HEK293 (cell line): ENCODE data around the gene STOML3.

Experiments
- CTCF ChIA-PET: fragments of 350-600 bp; formaldehyde crosslinking; extraction: SDS; loops from one replicate; lab custom pipeline; 2021; ENCODE audit warnings: antibody characterized with exemption; lab: Yijun Ruan, JAX
- POLR2A ChIA-PET: fragments of 300-600 bp; formaldehyde crosslinking; extraction: SDS; loops from one replicate; lab custom pipeline; 2020; ENCODE audit warnings: antibody characterized with exemption, inconsistent platforms; lab: Yijun Ruan, JAX
- H3K27ac ChIP-seq: fragments of 200-500 bp; sonication (Bioruptor generic); 2 replicates; pipeline ENCODE4 v1.5.1; 2014; ENCODE audit warnings: low read depth, low read length, control low read depth, inconsistent platforms; ENCODE audit errors: extremely low read depth
- H3K36me3 ChIP-seq, 2 experiments: fragments of 200-500 bp in 1 of 2; sonication (Bioruptor generic) in 1 of 2; 1 replicate in 1 of 2; 2 replicates in 1 of 2; pipeline ENCODE4 v1.5.1; 2014 to 2017; ENCODE audit warnings: inconsistent platforms in 2 of 2, low read length in 2 of 2; ENCODE audit not compliant: control insufficient read depth in 2 of 2, insufficient read depth in 1 of 2
- H3K4me1 ChIP-seq: fragments of 200-500 bp; sonication (Bioruptor generic); 2 replicates; pipeline ENCODE4 v1.5.1; 2014; ENCODE audit warnings: mild to moderate bottlenecking, low read length, inconsistent platforms; ENCODE audit not compliant: control insufficient read depth, insufficient read depth
- H3K4me3 ChIP-seq: 2 replicates; pipeline ENCODE4 v1.5.1; 2011; ENCODE audit warnings: low read depth, mild to moderate bottlenecking, control low read depth, low read length, moderate library complexity
- H3K9me3 ChIP-seq: fragments of 200-500 bp; sonication (Bioruptor generic); 2 replicates; pipeline ENCODE4 v1.5.1; 2014; ENCODE audit warnings: low read depth, low read length, inconsistent platforms; ENCODE audit not compliant: control insufficient read depth, insufficient read depth
- KLF9 ChIP-seq: fragments of 450-650 bp; formaldehyde crosslinking; IDR thresholded peaks from 2 replicates; pipeline ENCODE4 v1.5.1; 2016; ENCODE audit warnings: missing biosample characterization, missing genetic modification characterization, low read depth
- MEIS1 ChIP-seq: sonication (generic); formaldehyde crosslinking; IDR thresholded peaks from 2 replicates; pipeline ENCODE4 v1.8.1; 2022; ENCODE audit warnings: missing genetic modification reagents, mild to moderate bottlenecking, borderline replicate concordance
- PBX3 ChIP-seq: sonication (generic); formaldehyde crosslinking; IDR thresholded peaks from 2 replicates; pipeline ENCODE4 v1.8.1; 2022; ENCODE audit warnings: mild to moderate bottlenecking, moderate library complexity, missing genetic modification reagents
- SETDB1 ChIP-seq: IDR thresholded peaks from one replicate; pipeline ENCODE4 v1.6.1; 2017; ENCODE audit warnings: mild to moderate bottlenecking, low read length, moderate library complexity, mixed read lengths; ENCODE audit not compliant: insufficient read length
- SP3 ChIP-seq: fragments of 450-650 bp; formaldehyde crosslinking; IDR thresholded peaks from 2 replicates; pipeline ENCODE4 v1.5.1; 2016; ENCODE audit warnings: missing biosample characterization, missing genetic modification characterization
- WT1 ChIP-seq: fragments of 450-650 bp; formaldehyde crosslinking; IDR thresholded peaks from 2 replicates; pipeline ENCODE4 v1.5.1; 2016; ENCODE audit warnings: missing biosample characterization, missing genetic modification characterization
- YY1 ChIP-seq: fragments of 450-650 bp; formaldehyde crosslinking; IDR thresholded peaks from 2 replicates; pipeline ENCODE4 v1.5.1; 2018; ENCODE audit warnings: missing biosample characterization, missing genetic modification characterization
- ZFP3 ChIP-seq: fragments of 450-650 bp; formaldehyde crosslinking; IDR thresholded peaks from 2 replicates; pipeline ENCODE4 v1.5.1; 2016; ENCODE audit warnings: low read depth, missing biosample characterization, missing genetic modification characterization
- ZNF148 ChIP-seq: fragments of 450-650 bp; formaldehyde crosslinking; IDR thresholded peaks from 2 replicates; pipeline ENCODE4 v1.5.0; 2017; ENCODE audit warnings: missing biosample characterization, missing genetic modification characterization, borderline replicate concordance
- ZNF350 ChIP-seq: fragments of 450-650 bp; formaldehyde crosslinking; IDR thresholded peaks from 2 replicates; pipeline ENCODE4 v1.5.0; 2017; ENCODE audit warnings: missing biosample characterization, mild to moderate bottlenecking, missing genetic modification characterization
- ZNF37A ChIP-seq: fragments of 450-650 bp; IDR thresholded peaks from 2 replicates; pipeline ENCODE4 v1.5.1; 2018; ENCODE audit warnings: missing biosample characterization, missing genetic modification characterization
- ZNF391 ChIP-seq: fragments of 450-650 bp; formaldehyde crosslinking; IDR thresholded peaks from 2 replicates; pipeline ENCODE4 v1.5.1; 2016; ENCODE audit warnings: low read depth, missing biosample characterization, missing genetic modification characterization, borderline replicate concordance
- ZNF416 ChIP-seq: fragments of 450-650 bp; formaldehyde crosslinking; IDR thresholded peaks from 2 replicates; pipeline ENCODE4 v1.5.1; 2016; ENCODE audit warnings: missing biosample characterization, missing genetic modification characterization
- ZNF488 ChIP-seq: fragments of 450-650 bp; formaldehyde crosslinking; IDR thresholded peaks from 2 replicates; pipeline ENCODE4 v1.5.1; 2016; ENCODE audit warnings: missing biosample characterization, missing genetic modification characterization
- ZNF513 ChIP-seq: fragments of 450-650 bp; IDR thresholded peaks from 2 replicates; pipeline ENCODE4 v1.5.1; 2018; ENCODE audit warnings: missing biosample characterization, missing genetic modification characterization
- ZNF521 ChIP-seq: fragments of 450-650 bp; formaldehyde crosslinking; IDR thresholded peaks from 2 replicates; pipeline ENCODE4 v1.5.1; 2017; ENCODE audit warnings: missing biosample characterization, mild to moderate bottlenecking, missing genetic modification characterization
- ZNF629 ChIP-seq: fragments of 450-650 bp; formaldehyde crosslinking; IDR thresholded peaks from 2 replicates; pipeline ENCODE4 v1.5.1; 2017; ENCODE audit warnings: missing biosample characterization, missing genetic modification characterization
- ZNF654 ChIP-seq: fragments of 450-650 bp; formaldehyde crosslinking; IDR thresholded peaks from 2 replicates; pipeline ENCODE4 v1.5.1; 2016; ENCODE audit warnings: low read depth, missing biosample characterization, missing genetic modification characterization
- ZNF791 ChIP-seq: fragments of 450-650 bp; formaldehyde crosslinking; IDR thresholded peaks from 2 replicates; pipeline ENCODE4 v1.5.1; 2016; ENCODE audit warnings: missing biosample characterization, missing genetic modification characterization
- ZNF830 ChIP-seq: fragments of 450-650 bp; IDR thresholded peaks from 2 replicates; pipeline ENCODE4 v1.5.0; 2018; ENCODE audit warnings: missing biosample characterization, missing genetic modification characterization, low read depth, mild to moderate bottlenecking, moderate library complexity

Gene STOML3

GRCh38 chr13:38969187-38969586 is 21.4 kb downstream of the STOML3 start:
- CTCF ChIA-PET, result no interaction called here
- Histone ChIP-seq H3K4me1 (no peaks in the 10 kb centered on the region), H3K4me3 (no peak overlapping the region), H3K9me3 (no peaks in the 10 kb centered on the region), H3K27ac (no peak overlapping the region), H3K36me3 (no peaks in the 10 kb centered on the region)
- TF ChIP-seq WT1 (tag by site-specific recombination), result no peak
- TF ChIP-seq ZNF830, result no peak
- no peak for TF ChIP-seq SETDB1
- no peak for TF ChIP-seq ZNF654 (tag by site-specific recombination)
- TF ChIP-seq ZNF416, result no peak
- TF ChIP-seq ZNF148, result no peak
- no peak for TF ChIP-seq ZNF350 (tag by site-specific recombination)
- no peak for TF ChIP-seq SP3 (tag by site-specific recombination)
- no peak for TF ChIP-seq ZNF521
- no peak for TF ChIP-seq KLF9 (tag by site-specific recombination)
- TF ChIP-seq ZNF391 (tag by site-specific recombination), result no peak
- POLR2A ChIA-PET, result no interaction called here

GRCh38 chr13:38967446-38967845 is 23.2 kb downstream of the STOML3 start:
- no peak for TF ChIP-seq ZNF513 (tag by site-specific recombination)
- TF ChIP-seq YY1, result no peak
- TF ChIP-seq PBX3 (CRISPR knock-in tag), result no peak
- TF ChIP-seq MEIS1 (CRISPR knock-in tag), result no peak
- no peak for TF ChIP-seq ZNF488 (tag by site-specific recombination)
- no peak for TF ChIP-seq ZNF791 (tag by site-specific recombination)
- TF ChIP-seq ZNF830, result no peak
- TF ChIP-seq ZNF629 (tag by site-specific recombination), result no peak
- no peak for TF ChIP-seq ZNF37A
- TF ChIP-seq ZFP3, result no peak
- no peaks in the 10 kb centered on the region for H3K36me3 ChIP-seq
- ChIA-PET CTCF (no interaction called here), POLR2A (no interaction called here)
- H3K4me3 ChIP-seq, result no peak overlapping the region
- H3K9me3 ChIP-seq, result no peaks in the 10 kb centered on the region
- no peak overlapping the region for H3K27ac ChIP-seq
- no peaks in the 10 kb centered on the region for H3K4me1 ChIP-seq
